Psoas muscle (tissue), 8 donors: ENCODE measurements around the gene NNT. TPM values are rescaled to one million over a fixed set of nuclear protein-coding genes. Genes with fewer than 3 reads are reported as not detected.

ENCODE experiments used
- ATAC-seq, 4 donors: fragments of 200-7000 bp; cut with Tn5 transposase; one replicate each; pipeline ENCODE4 v1.9.1; 2020; ENCODE audit warnings: moderate library complexity in 3 of 4, mild to moderate bottlenecking in 2 of 4
- DNase-seq, 2 donors: peaks; one replicate each; pipeline ENCODE4 v3.0.0-alpha.2; 2020
- H3K27ac ChIP-seq: fragments of 200-600 bp; one replicate; pipeline ENCODE4 v1.8.0; 2022
- H3K27me3 ChIP-seq, 3 donors: fragments of 200-600 bp in 1 of 3; one replicate each; pipeline versions ENCODE4 v1.6.1 to v1.8.0; 2013 to 2022; ENCODE audit warnings: low read length in 2 of 3, mild to moderate bottlenecking in 2 of 3, moderate library complexity in 1 of 3; ENCODE audit not compliant: insufficient read depth in 3 of 3
- H3K36me3 ChIP-seq, 2 donors: fragments of 200-600 bp in 1 of 2; one replicate each; pipeline versions ENCODE4 v1.6.1 to v1.8.0; 2013 to 2022; ENCODE audit warnings: low read depth in 1 of 2, mild to moderate bottlenecking in 1 of 2, moderate library complexity in 1 of 2; ENCODE audit not compliant: insufficient read depth in 1 of 2
- H3K4me1 ChIP-seq: fragments of 200-600 bp; one replicate; pipeline ENCODE4 v1.8.0; 2022
- H3K4me3 ChIP-seq: fragments of 200-600 bp; one replicate; pipeline ENCODE4 v1.8.0; 2022; ENCODE audit warnings: mild to moderate bottlenecking
- H3K9me3 ChIP-seq: fragments of 200-600 bp; one replicate; pipeline ENCODE4 v1.8.0; 2022
- WGBS, 3 donors: extraction: QIAGEN DNeasy Blood & Tissue Kit; methylation state at CpG; one replicate each; pipeline versions ENCODE4 v1.1.6 to v1.1.7; 2013; 5-methylcytosine and 5-hydroxymethylcytosine counted together
- intact Hi-C, 2 donors: fragments of 100-400 bp; cut with DNase I; formaldehyde crosslinking; loops; one replicate each; pipeline versions ENCODE4 v1.11.0 to v1.14.2; 2022
- polyA plus RNA-seq, 3 donors: library from polyadenylated mRNA; stranded (reverse); fragments of 200-250 nt; gene quantifications; one replicate each; pipeline ENCODE4 v1.2.3, GENCODE V29; 2013
- total RNA-seq, 4 donors: library from RNA; stranded (reverse); fragmentation: NEBNext Ultra II Directional in 2 of 4; extraction: Animal tissue kit (Norgen Biotek cat#: 25700) in 2 of 4; gene quantifications; one replicate each; pipeline versions ENCODE4 v1.2.1 to v1.2.4, GENCODE V29; 2021 to 2023
- TF ChIP-seq, protein P1 (sequence below): fragments of 200-600 bp; IDR thresholded peaks from one replicate; pipeline ENCODE4 v1.8.0; 2022; ENCODE audit warnings: antibody characterized with exemption
- donor health status: healthy with polysubstance abuse.
- donor health status: DM: no; HTN: no; CAD: no; lungs with moderate emphysema.
- donor health status: Bipolar disorder and iron deficiency.
- donor health status: healthy.
- donor health status: DM: yes; HTN: yes; CAD: no.
- donor health status: DM: no; HTN: no; CAD: no.
- donor health status: DM: no; HTN: no; CAD: no.
- donor health status: DM: yes; HTN: yes; CAD: no.

Gene NNT
- total and polyA plus RNA-seq, 7 donors = 108 to 442 (median 216) TPM

GRCh38 chr5:43601454-43602260 is 1.3 kb upstream of the NNT start:
- peak; percentile 25 to 60 (median 48) for ATAC-seq

GRCh38 chr5:43603344-43604217 is 601 bp downstream of the NNT start:
- peak overlapping the region; percentile 89 for H3K4me3 ChIP-seq
- no peaks in the 10 kb centered on the region for H3K27me3 ChIP-seq
- TF ChIP-seq, protein P1, sequence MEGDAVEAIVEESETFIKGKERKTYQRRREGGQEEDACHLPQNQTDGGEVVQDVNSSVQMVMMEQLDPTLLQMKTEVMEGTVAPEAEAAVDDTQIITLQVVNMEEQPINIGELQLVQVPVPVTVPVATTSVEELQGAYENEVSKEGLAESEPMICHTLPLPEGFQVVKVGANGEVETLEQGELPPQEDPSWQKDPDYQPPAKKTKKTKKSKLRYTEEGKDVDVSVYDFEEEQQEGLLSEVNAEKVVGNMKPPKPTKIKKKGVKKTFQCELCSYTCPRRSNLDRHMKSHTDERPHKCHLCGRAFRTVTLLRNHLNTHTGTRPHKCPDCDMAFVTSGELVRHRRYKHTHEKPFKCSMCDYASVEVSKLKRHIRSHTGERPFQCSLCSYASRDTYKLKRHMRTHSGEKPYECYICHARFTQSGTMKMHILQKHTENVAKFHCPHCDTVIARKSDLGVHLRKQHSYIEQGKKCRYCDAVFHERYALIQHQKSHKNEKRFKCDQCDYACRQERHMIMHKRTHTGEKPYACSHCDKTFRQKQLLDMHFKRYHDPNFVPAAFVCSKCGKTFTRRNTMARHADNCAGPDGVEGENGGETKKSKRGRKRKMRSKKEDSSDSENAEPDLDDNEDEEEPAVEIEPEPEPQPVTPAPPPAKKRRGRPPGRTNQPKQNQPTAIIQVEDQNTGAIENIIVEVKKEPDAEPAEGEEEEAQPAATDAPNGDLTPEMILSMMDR = no peak
- peaks cover 40% of the 10 kb centered on the region for H3K4me1 ChIP-seq
- WGBS, 3 donors = 1 to 2% (median 1%) methylated on average over 47 to 49 of the region's 49 CpGs
- intact Hi-C loops = loop anchor here in 1 of 2 donors (2.0 kb wide), 1 partner anchor 47 kb away; the partner anchor contains the start of gene PAIP1
- DNase-seq (peak; percentile 83 to 95), ATAC-seq (peak; percentile 83 to 91 (median 85))
- peak overlapping the region; percentile 98 for H3K27ac ChIP-seq
- H3K9me3 ChIP-seq = no peaks in the 10 kb centered on the region
- H3K36me3 ChIP-seq = no peaks in the 10 kb centered on the region

More at GRCh38 chr5:43601454-43602260, 1.3 kb upstream of the NNT start:
- H3K27me3 ChIP-seq = no peaks in the 10 kb centered on the region
- H3K27ac ChIP-seq = peak overlapping the region; percentile 98
- no peak for DNase-seq
- intact Hi-C loops = loop anchor here in 1 of 2 donors (2.0 kb wide), 1 partner anchor 45 kb away; the partner anchor contains the start of gene PAIP1
- no peaks in the 10 kb centered on the region for H3K9me3 ChIP-seq
- H3K4me1 ChIP-seq = peaks cover 40% of the 10 kb centered on the region
- H3K4me3 ChIP-seq = peak overlapping the region; percentile 89
- 21 to 31% (median 23%) methylated on average over 8 of the region's 8 CpGs for WGBS, 3 donors
- H3K36me3 ChIP-seq = no peaks in the 10 kb centered on the region
- TF ChIP-seq, protein P1 = no peak

- H3K4me3 ChIP-seq = peak overlapping the region; percentile 89
- H3K36me3 ChIP-seq = peaks cover 3 to 7% of the 10 kb centered on the region in 2 donors
- H3K4me1 ChIP-seq = peaks cover 30% of the 10 kb centered on the region
- intact Hi-C loops = loop anchor here in 1 of 2 donors (5.0 kb wide), 1 partner anchor 32 kb away; no protein-coding TSS in a partner anchor
- ATAC-seq = no peak
- no peak for DNase-seq
- no peaks in the 10 kb centered on the region for H3K27me3 ChIP-seq
- TF ChIP-seq, protein P1 = no peak
- peak overlapping the region; percentile 98 for H3K27ac ChIP-seq
- no peaks in the 10 kb centered on the region for H3K9me3 ChIP-seq
- WGBS, 3 donors = 69 to 79% (median 72%) methylated on average over 4 of the region's 4 CpGs
Observed at GRCh38 chr5:43604699-43605098, 1.7 kb downstream of the NNT start.

DNA sequence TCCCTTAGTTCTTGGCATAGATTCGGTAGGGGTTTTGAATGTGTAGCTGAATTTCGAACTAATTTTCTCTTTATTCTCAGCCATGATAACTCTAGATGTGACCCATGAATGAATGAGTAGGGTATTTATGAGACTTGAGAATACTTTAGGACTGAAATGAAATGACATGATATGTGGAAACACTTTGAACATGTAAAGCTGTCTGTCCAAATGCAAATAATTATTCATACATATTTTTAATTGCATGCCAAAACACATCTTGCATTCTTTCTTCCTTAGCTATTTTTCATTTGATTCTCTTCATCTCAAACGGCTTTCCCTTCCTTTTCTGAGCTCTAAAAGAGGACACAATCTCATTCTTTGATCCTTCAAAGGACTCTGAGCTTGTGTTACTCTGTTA is 3.4 kb downstream of the NNT start:
- WGBS, 3 donors = 47 to 62% (median 55%) methylated on average over 3 of the region's 3 CpGs
- Histone ChIP-seq H3K36me3 (peaks cover 9 to 22% of the 10 kb centered on the region in 2 donors), H3K27me3 (no peaks in the 10 kb centered on the region), H3K4me3 (no peak overlapping the region), H3K27ac (peak overlapping the region; percentile 67), H3K9me3 (no peaks in the 10 kb centered on the region), H3K4me1 (peaks cover 26% of the 10 kb centered on the region)
- TF ChIP-seq, protein P1 = no peak
- no peak for ATAC-seq
- intact Hi-C loops = loop anchor here in 1 of 2 donors (5.0 kb wide), 1 partner anchor 34 kb away; no protein-coding TSS in a partner anchor
- DNase-seq = no peak
